Activated CD4-positive, alpha-beta memory T cell treated with anti-CD3 and anti-CD28 coated beads, Interleukin-2, amount 10 ng/mL, durations not matched to agents 7 days and 5 days (primary cell): ENCODE measurements around the gene PSMB8. TPM values are rescaled to one million over a fixed set of nuclear protein-coding genes. Genes with fewer than 3 reads are reported as not detected.
A peak's percentile ranks its signal among the peaks of the same experiment; 100 is the strongest.
"Not testable (repeated sequence)": the region's sequence is repeated elsewhere in the genome, so short reads cannot be mapped to it uniquely, and the experiment has no call there.

Experiments used
- CTCF ChIA-PET: fragments of 350-600 bp; sonication (Branson Sonifier 250); formaldehyde crosslinking; loops from one replicate; lab custom pipeline; 2021; ENCODE audit warnings: antibody characterized with exemption, inconsistent platforms; lab: Charles Lee
- POLR2A ChIA-PET: fragments of 350-600 bp; sonication (Branson Sonifier 250); formaldehyde crosslinking; loops from one replicate; lab custom pipeline; 2021; ENCODE audit warnings: antibody characterized with exemption; lab: Charles Lee
- DNase-seq: peaks from one replicate; pipeline ENCODE4 v3.0.0-alpha.2; 2020
- H3K27ac Mint-ChIP-seq: one replicate; pipeline ENCODE4 v1.8.0; 2021; ENCODE audit warnings: mild to moderate bottlenecking, mixed read lengths
- H3K27me3 Mint-ChIP-seq: one replicate; pipeline ENCODE4 v1.8.0; 2021; ENCODE audit warnings: mixed read lengths
- H3K36me3 Mint-ChIP-seq: one replicate; pipeline ENCODE4 v1.8.0; 2021; ENCODE audit warnings: low read depth, mixed read lengths
- H3K4me1 Mint-ChIP-seq: one replicate; pipeline ENCODE4 v1.8.0; 2021; ENCODE audit warnings: mixed read lengths
- H3K4me3 Mint-ChIP-seq: one replicate; pipeline ENCODE4 v1.8.0; 2021; ENCODE audit warnings: mild to moderate bottlenecking, mixed read lengths
- H3K9me3 Mint-ChIP-seq: one replicate; pipeline ENCODE4 v1.8.0; 2021; ENCODE audit warnings: mixed read lengths
- total RNA-seq, 2 experiments: library from RNA; stranded (reverse); gene quantifications; one replicate each; pipeline ENCODE4 v1.2.3, GENCODE V29; 2021

The PSMB8 gene
- total RNA-seq, 2 experiments from 2014 or later, result 389 to 401 TPM

DNA sequence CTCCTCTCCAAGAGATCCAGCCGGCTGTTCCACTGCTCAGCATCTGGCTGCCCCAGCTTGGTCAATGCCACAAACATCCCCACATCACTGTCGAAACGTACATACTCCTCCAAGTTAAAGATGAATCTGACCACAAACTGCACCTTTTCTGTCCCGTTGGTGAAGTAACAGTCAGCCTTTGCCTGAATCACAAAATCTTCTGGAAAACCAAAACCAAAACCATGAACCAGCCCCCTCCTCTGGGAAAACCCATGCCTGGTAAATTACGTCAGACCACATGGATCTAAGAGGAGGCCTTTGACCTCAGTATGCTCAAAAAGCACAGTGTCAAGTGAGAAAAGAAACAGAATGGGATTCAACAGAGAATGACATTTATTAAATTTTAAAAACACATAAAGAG lies 28.7 kb downstream of the PSMB8 start:
- Mint-ChIP-seq H3K4me1 (no peaks in the 10 kb centered on the region), H3K4me3 (no peak overlapping the region), H3K27ac (no peak overlapping the region), H3K27me3 (peaks cover 2% of the 10 kb centered on the region), H3K9me3 (no peaks in the 10 kb centered on the region), H3K36me3 (no peaks in the 10 kb centered on the region)
- ChIA-PET POLR2A (no interaction called here), CTCF (interaction anchor here (0.9 kb wide), 1 partner anchor 22 kb away, joined by 3 read pairs; no protein-coding TSS in a partner anchor)
- DNase-seq, result no peak

DNA sequence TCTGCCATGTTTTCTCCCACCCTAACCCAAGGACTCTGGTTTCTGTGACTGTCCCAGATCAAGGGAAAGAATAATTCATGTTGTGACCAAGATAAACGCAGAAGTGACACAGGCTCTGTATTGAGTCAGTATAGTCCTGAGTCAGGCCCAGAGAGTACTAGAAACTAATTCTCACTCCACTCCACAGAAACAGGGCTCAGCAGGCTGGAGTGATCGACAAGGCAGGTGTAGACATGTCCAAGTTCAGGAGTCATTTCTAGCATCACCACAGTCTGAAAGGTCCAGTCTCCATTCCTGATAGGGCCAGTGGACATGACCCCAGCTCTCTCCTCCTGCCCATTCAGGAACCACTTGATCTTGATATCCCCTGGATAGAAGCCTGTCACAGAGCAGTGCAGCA lies 29.7 kb downstream of the PSMB8 start:
- CTCF ChIA-PET, result no interaction called here
- Mint-ChIP-seq H3K4me1 (no peaks in the 10 kb centered on the region), H3K27me3 (peaks cover 2% of the 10 kb centered on the region), H3K4me3 (no peak overlapping the region), H3K27ac (no peak overlapping the region), H3K9me3 (no peaks in the 10 kb centered on the region), H3K36me3 (no peaks in the 10 kb centered on the region)
- POLR2A ChIA-PET, result interaction anchor here (1.9 kb wide), 1 partner anchor 13 kb away, joined by 11 read pairs; no protein-coding TSS in a partner anchor
- no peak for DNase-seq

DNA sequence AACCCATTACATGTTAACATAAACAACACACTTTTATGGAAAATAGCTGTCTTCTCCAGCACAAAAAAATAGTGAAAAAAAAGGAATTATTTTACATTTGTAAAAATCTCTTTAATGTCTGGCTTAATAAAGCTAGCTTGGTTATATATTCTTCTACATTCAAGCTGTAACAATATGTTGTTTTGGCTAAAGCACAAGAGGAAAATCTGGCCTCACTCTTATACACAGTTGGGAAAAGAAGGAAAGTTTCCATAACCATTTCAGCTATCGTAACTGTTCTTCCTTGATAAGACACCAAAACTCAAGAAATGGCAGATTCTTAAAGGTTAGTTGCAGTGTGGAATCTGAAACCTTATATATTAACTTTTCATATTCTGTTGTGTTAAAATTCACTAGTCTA lies 34.7 kb downstream of the PSMB8 start:
- ChIA-PET POLR2A (interaction anchor here (1.8 kb wide), 1 partner anchor 29 kb away, joined by 5 read pairs; the partner anchor contains the start of gene TAP2), CTCF (interaction anchor here (0.7 to 1.1 kb wide), 3 partner anchors 29 to 554 kb away, joined by 3 to 5 read pairs (median 3); partner anchors contain the start of gene TAP2)
- H3K27me3 Mint-ChIP-seq, result peaks cover 27% of the 10 kb centered on the region
- H3K27ac Mint-ChIP-seq, result no peak overlapping the region
- no peaks in the 10 kb centered on the region for H3K9me3 Mint-ChIP-seq
- H3K36me3 Mint-ChIP-seq, result no peaks in the 10 kb centered on the region
- no peaks in the 10 kb centered on the region for H3K4me1 Mint-ChIP-seq
- H3K4me3 Mint-ChIP-seq, result no peak overlapping the region
- DNase-seq, result no peak

DNA sequence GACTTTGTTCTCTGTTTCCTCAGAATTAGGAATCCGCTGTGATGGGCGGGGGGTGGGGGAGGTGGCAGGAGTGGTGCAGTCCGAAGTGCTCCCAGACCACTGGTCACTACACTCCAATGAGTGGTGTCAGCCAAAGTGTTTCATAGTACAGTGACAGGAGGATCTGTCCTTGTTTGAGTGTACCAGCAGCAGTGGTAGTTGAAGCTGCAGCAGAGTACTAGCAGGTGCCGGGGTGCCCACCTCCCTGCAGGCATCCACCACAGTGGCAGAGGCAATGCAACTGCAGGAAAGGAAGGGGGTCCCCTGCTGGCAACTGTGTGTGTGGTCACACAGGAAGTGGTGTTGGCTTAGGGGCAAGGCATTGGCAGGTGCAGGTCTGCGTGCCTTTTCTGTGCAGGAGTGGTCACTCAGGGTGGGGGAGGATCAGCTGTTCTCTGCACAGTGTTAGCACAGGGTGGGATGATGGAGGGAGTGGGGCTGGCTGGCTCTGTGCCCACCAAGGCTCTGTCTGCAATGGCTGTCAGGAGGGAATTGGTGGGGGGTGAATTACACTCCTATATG lies 36.7 kb downstream of the PSMB8 start:
- POLR2A ChIA-PET, result no interaction called here
- CTCF ChIA-PET, result interaction anchor here (1.7 kb wide), 1 partner anchor 61 kb away, joined by 4 read pairs; no protein-coding TSS in a partner anchor

DNA sequence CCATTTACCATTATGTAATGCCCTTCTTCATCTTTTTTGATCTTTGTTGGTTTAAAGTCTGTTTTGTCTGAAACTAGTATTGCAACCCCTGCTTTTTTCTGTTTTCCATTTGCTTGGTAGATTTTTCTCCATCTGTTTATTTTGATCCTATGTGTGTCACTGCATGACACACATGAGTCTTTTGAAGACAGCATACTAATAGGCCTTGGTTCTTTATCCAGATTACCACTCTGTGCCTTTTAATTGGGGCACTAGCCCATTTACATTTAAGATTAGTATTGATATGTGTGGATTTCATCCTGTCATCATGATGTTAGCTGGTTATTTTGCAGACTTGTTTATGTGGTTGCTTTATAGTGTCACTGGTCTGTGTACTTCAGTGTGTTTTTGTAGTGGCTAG lies 38.4 kb downstream of the PSMB8 start:
- H3K36me3 Mint-ChIP-seq, H3K27ac Mint-ChIP-seq, DNase-seq, H3K9me3 Mint-ChIP-seq, H3K4me1 Mint-ChIP-seq, H3K4me3 Mint-ChIP-seq: not testable (repeated sequence)
- ChIA-PET POLR2A (interaction anchor here (1.0 kb wide), 1 partner anchor 22 kb away, joined by 3 read pairs; no protein-coding TSS in a partner anchor), CTCF (interaction anchor here (1.7 kb wide), 1 partner anchor 63 kb away, joined by 4 read pairs; no protein-coding TSS in a partner anchor)
- peaks cover 56% of the 10 kb centered on the region for H3K27me3 Mint-ChIP-seq

More for the DNA sequence above, 36.7 kb downstream of the PSMB8 start:
- H3K36me3 Mint-ChIP-seq, result no peaks in the 10 kb centered on the region
- no peak overlapping the region for H3K4me3 Mint-ChIP-seq
- no peak overlapping the region for H3K27ac Mint-ChIP-seq
- no peaks in the 10 kb centered on the region for H3K9me3 Mint-ChIP-seq
- no peaks in the 10 kb centered on the region for H3K4me1 Mint-ChIP-seq
- no peak for DNase-seq
- peaks cover 44% of the 10 kb centered on the region for H3K27me3 Mint-ChIP-seq

DNA sequence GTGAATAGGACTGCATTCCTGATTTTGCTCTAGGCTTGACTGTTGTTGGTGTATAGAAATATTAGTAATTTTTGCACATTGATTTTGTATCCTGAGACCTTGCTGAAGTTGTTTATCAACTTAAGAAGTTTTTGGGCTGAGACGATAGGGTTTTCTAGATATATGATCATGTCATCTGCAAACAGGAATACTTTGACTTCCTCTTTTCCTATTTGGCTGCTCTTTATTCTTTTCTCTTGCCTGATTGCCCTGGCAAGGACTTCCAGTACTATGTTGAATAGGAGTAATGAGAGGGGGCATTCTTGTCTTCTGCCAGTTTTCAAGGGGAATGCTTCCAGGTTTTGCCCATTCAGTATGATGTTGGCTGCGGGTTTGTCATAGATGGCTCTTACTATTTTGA lies 40.4 kb downstream of the PSMB8 start:
- ChIA-PET CTCF (interaction anchor here (0.8 to 1.5 kb wide), 3 partner anchors 10 to 389 kb away, joined by 3 to 5 read pairs (median 4); no protein-coding TSS in a partner anchor), POLR2A (interaction anchor here (1.4 kb wide), 1 partner anchor 65 kb away, joined by 4 read pairs; no protein-coding TSS in a partner anchor)
- Mint-ChIP-seq H3K4me1 (no peaks in the 10 kb centered on the region), H3K4me3 (no peak overlapping the region), H3K9me3 (peaks cover 2% of the 10 kb centered on the region), H3K27me3 (peaks cover 72% of the 10 kb centered on the region), H3K27ac (no peak overlapping the region), H3K36me3 (no peaks in the 10 kb centered on the region)
- no peak for DNase-seq

DNA sequence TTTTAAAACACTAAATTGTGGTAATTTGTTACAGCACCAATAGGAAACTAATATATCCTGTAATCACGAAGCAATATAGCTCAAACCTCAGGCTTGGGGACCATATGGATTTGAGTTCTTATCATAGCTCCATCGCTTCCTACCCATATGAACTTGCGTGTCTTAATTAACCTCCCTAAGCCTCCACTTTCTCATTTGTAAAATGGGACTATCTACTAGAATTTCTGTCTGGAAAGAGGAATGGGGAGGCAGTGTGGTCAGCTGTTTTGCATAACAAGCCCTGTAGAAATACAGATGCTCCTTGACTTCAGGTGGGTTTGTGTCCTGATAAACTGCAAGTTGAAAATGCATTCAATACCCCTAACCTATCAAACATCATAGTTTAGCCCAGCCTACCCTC lies 44.1 kb downstream of the PSMB8 start:
- Mint-ChIP-seq H3K27ac (no peak overlapping the region), H3K27me3 (peaks cover 76% of the 10 kb centered on the region), H3K36me3 (no peaks in the 10 kb centered on the region), H3K9me3 (peaks cover 2% of the 10 kb centered on the region), H3K4me3 (no peak overlapping the region), H3K4me1 (peaks cover 14% of the 10 kb centered on the region)
- POLR2A ChIA-PET, result interaction anchor here (0.7 kb wide), 1 partner anchor 53 kb away, joined by 3 read pairs; the partner anchor contains the start of gene TAP1
- CTCF ChIA-PET, result interaction anchor here (1.3 to 2.3 kb wide), 4 partner anchors 14 to 386 kb away, joined by 4 to 10 read pairs (median 6); no protein-coding TSS in a partner anchor
- DNase-seq, result no peak

DNA sequence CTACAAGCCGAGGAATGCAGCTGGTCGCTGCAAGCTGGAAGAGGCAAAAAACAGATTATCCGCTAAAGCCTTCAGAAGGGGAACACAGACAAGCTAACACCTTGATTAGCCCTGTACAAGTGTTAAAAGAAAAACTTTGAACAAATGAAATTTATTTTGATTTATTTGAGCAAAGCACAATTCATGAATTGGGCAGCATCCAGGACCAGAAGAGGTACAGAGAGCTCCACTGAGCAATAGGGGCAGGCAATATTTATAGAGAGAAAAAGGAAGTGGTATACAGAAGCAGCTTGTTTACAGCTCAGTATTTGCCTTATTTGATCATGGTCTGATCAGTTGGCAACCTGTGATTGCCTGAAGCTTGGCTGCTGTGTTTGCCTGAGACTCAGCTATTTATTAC lies 44.7 kb downstream of the PSMB8 start:
- Mint-ChIP-seq H3K9me3 (peaks cover 2% of the 10 kb centered on the region), H3K27ac (no peak overlapping the region), H3K4me3 (no peak overlapping the region), H3K27me3 (peaks cover 76% of the 10 kb centered on the region), H3K4me1 (peaks cover 19% of the 10 kb centered on the region), H3K36me3 (no peaks in the 10 kb centered on the region)
- no peak for DNase-seq
- ChIA-PET CTCF (interaction anchor here (1.7 to 2.3 kb wide), 2 partner anchors 13 to 69 kb away, joined by 8 to 10 read pairs; no protein-coding TSS in a partner anchor), POLR2A (interaction anchor here (0.6 to 0.7 kb wide), 2 partner anchors 10 to 54 kb away, joined by 3 read pairs; partner anchors contain the start of gene TAP1)

DNA sequence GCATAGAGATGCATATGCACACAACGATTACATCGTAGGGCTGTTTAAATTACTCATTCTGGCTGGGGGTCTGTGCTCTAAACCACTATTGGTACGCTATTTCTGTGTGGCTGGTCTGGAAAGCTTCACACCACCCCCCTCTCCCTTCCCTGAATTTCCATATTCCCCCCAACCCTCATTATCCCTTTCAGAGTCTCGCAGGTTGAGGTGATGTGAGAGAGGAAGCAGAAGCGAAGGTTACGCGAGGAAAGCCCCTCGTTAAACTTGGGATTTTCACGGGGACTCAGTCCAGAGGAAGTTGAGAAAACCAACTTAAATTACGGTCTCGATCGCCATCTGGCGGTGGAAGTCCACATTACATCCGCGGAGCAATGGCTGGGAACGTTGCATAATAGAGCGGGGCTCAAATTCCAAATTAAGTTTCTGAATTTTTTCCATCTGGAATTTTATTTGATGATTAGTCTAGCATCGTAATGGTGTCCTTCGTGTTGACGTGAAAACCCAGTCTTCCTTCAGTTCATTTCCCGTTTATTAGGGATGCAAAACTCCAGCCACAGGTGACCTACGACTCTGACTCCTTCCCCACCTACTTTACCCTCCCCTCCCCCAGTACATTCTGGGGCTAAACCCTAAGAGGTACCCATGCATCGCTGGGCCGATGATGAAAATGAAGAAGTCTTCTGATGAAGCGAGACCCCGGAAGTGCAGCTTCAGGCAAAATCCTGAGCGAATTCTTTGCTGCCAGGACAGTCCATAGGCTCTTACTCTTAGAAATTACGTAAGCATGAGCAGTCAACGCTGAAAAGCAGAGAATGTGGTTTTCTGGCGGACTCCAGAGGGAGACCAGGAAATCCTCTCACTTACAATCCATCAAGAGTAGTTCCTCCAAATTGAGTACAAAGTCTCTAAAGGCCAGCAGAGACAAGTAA lies 46.7 kb downstream of the PSMB8 start:
- ChIA-PET CTCF (interaction anchor here (0.5 to 2.5 kb wide), 8 partner anchors 11 to 601 kb away, joined by 3 to 8 read pairs (median 3); partner anchors contain the start of genes TAP1 and TAP2), POLR2A (interaction anchor here (1.2 kb wide), 1 partner anchor 10 kb away, joined by 4 read pairs; no protein-coding TSS in a partner anchor)
- DNase-seq, result peak; percentile 78
- Mint-ChIP-seq H3K27ac (no peak overlapping the region), H3K4me1 (peaks cover 25% of the 10 kb centered on the region), H3K4me3 (peak overlapping the region; percentile 33), H3K36me3 (no peaks in the 10 kb centered on the region), H3K9me3 (peaks cover 2% of the 10 kb centered on the region), H3K27me3 (peaks cover 77% of the 10 kb centered on the region)

DNA sequence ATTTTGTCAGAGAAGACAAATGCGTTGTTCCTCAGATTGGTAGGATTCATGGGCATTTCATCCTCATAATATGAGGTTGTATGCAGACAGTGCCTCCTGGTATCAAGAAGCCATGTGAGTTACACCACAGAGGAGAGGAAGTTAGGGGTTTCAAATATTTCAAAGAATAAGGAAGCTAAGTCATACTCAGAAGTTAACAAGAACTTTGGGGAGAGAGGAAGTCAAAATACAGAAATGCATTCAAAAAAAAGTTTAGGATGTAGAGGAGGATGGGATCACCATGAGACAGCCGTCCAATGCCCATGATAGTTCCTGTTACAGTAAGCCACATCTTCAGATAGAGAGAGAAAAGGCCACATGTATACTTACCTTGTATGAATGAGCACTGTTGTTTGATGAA lies 49.3 kb downstream of the PSMB8 start:
- POLR2A ChIA-PET, result interaction anchor here (1.8 kb wide), 1 partner anchor 74 kb away, joined by 6 read pairs; no protein-coding TSS in a partner anchor

DNA sequence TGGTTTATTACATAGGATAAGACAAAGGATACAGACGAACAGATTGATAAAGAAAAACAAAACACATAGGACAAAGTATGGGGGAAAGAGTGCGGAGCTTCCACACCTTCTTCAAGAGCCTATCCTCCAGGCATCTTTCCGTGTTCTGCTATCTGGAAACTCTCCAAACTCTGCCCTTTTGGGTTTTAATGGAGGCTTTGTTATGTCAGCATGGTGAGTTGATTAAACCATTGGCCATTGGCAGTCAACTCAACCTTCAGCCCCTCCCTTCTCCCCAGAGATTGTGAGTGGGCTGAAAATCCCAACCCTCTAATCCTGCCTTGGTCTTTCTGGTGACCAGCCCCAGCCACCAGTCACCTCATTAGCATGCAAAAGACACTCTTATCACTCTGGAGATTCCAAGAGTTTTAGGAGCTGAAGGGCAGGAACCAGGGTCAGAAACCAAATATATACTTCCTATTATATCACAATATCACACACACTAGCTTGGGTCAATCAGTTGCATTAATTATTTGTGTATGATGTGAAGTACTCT lies 50.9 kb downstream of the PSMB8 start:
- no peak for DNase-seq
- CTCF ChIA-PET, result interaction anchor here (0.8 to 1.9 kb wide), 9 partner anchors 9 to 379 kb away, joined by 3 to 12 read pairs (median 3); partner anchors contain the start of gene TAP2
- no peaks in the 10 kb centered on the region for H3K36me3 Mint-ChIP-seq
- H3K9me3 Mint-ChIP-seq, result no peaks in the 10 kb centered on the region
- POLR2A ChIA-PET, result interaction anchor here (1.8 kb wide), 1 partner anchor 75 kb away, joined by 6 read pairs; no protein-coding TSS in a partner anchor
- peaks cover 25% of the 10 kb centered on the region for H3K4me1 Mint-ChIP-seq
- H3K4me3 Mint-ChIP-seq, result no peak overlapping the region
- H3K27me3 Mint-ChIP-seq, result peaks cover 74% of the 10 kb centered on the region
- no peak overlapping the region for H3K27ac Mint-ChIP-seq

More for the DNA sequence above, 49.3 kb downstream of the PSMB8 start:
- no peak overlapping the region for H3K4me3 Mint-ChIP-seq
- H3K27ac Mint-ChIP-seq, result no peak overlapping the region
- H3K36me3 Mint-ChIP-seq, result no peaks in the 10 kb centered on the region
- H3K4me1 Mint-ChIP-seq, result peaks cover 25% of the 10 kb centered on the region
- peaks cover 79% of the 10 kb centered on the region for H3K27me3 Mint-ChIP-seq
- no peak for DNase-seq
- H3K9me3 Mint-ChIP-seq, result peaks cover 2% of the 10 kb centered on the region
- CTCF ChIA-PET, result interaction anchor here (1.2 to 2.2 kb wide), 6 partner anchors 9 to 380 kb away, joined by 3 to 12 read pairs (median 4); partner anchors contain the start of gene TAP2
